Activated CD4-positive, alpha-beta T cell treated with anti-CD3 and anti-CD28 coated beads, Interleukin-2, amount 10 ng/mL, durations not matched to agents 24 days and 14 days (primary cell): ENCODE data around the gene ADAM10. TPM values are rescaled to one million over a fixed set of nuclear protein-coding genes. Genes with fewer than 3 reads are reported as not detected.

ENCODE experiments used
- DNase-seq: peaks from one replicate; pipeline ENCODE4 v3.0.0; 2022
- H3K27ac Mint-ChIP-seq: one replicate; pipeline ENCODE4 v1.8.0; 2022; ENCODE audit warnings: mild to moderate bottlenecking, mixed read lengths
- H3K27me3 Mint-ChIP-seq: one replicate; pipeline ENCODE4 v1.8.0; 2022; ENCODE audit warnings: mixed read lengths
- H3K36me3 Mint-ChIP-seq: one replicate; pipeline ENCODE4 v1.8.0; 2022; ENCODE audit warnings: low read depth, mild to moderate bottlenecking, mixed read lengths
- H3K4me1 Mint-ChIP-seq: one replicate; pipeline ENCODE4 v1.8.0; 2021; ENCODE audit warnings: mixed read lengths
- H3K4me3 Mint-ChIP-seq: one replicate; pipeline ENCODE4 v1.8.0; 2022; ENCODE audit warnings: mild to moderate bottlenecking, moderate library complexity, mixed read lengths
- H3K9me3 Mint-ChIP-seq: one replicate; pipeline ENCODE4 v1.8.0; 2021; ENCODE audit warnings: mixed read lengths
- intact Hi-C: fragments of 100-400 bp; cut with micrococcal nuclease; formaldehyde crosslinking; loops from one replicate; pipeline ENCODE4 v1.15.1; 2023
- total RNA-seq: library from RNA; stranded (reverse); gene quantifications from 2 replicates; pipeline ENCODE4 v1.2.3, GENCODE V29; 2022

Gene ADAM10
- total RNA-seq, 1 donor from 2014 or later: 103 TPM

DNA sequence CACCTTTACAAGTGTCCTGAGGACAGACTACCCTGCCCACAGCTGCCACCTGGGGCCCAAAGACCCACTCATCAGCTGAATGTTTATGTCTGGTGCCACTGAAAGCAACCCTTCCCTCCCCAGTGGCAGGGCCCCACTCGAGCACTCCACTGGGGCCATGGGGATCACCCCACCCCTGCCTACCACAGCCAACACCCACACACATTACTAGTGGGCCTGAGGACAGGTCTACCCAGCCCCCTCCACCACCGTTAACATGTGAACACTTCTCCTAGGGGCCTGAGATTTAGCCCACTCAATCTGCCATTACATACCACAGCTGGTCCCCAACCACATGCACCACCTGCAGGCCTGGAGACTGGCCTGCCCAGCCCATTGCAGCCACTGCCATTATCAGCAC lies 52.3 kb downstream of the ADAM10 start:
- H3K4me1 Mint-ChIP-seq: peaks cover 40% of the 10 kb centered on the region
- no peaks in the 10 kb centered on the region for H3K27me3 Mint-ChIP-seq
- H3K4me3 Mint-ChIP-seq: no peak overlapping the region
- no peak for DNase-seq
- H3K36me3 Mint-ChIP-seq: peaks cover 62% of the 10 kb centered on the region
- peaks cover 22% of the 10 kb centered on the region for H3K9me3 Mint-ChIP-seq
- intact Hi-C loops: no loop called here
- no peak overlapping the region for H3K27ac Mint-ChIP-seq

DNA sequence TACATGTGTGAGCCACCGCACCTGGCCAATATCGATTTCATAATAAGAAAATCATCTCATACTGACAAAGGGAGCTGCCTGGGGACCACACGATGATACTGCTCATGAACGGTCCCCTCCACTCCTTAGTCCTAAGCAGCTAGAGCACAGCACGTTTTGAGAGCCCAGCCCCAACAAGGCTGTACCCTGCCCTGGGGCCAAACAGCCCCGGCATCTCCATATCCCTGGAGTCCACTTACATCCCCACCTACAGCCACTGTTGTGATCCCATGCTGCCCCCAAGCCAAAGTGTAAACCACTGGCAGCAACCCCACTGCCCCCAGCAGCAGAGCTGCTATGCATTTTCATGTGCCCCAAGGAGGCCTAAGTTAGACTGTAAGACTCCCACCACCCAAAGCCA lies 52.8 kb downstream of the ADAM10 start:
- Mint-ChIP-seq H3K4me3 (no peak overlapping the region), H3K9me3 (peaks cover 22% of the 10 kb centered on the region), H3K4me1 (peaks cover 38% of the 10 kb centered on the region)

DNA sequence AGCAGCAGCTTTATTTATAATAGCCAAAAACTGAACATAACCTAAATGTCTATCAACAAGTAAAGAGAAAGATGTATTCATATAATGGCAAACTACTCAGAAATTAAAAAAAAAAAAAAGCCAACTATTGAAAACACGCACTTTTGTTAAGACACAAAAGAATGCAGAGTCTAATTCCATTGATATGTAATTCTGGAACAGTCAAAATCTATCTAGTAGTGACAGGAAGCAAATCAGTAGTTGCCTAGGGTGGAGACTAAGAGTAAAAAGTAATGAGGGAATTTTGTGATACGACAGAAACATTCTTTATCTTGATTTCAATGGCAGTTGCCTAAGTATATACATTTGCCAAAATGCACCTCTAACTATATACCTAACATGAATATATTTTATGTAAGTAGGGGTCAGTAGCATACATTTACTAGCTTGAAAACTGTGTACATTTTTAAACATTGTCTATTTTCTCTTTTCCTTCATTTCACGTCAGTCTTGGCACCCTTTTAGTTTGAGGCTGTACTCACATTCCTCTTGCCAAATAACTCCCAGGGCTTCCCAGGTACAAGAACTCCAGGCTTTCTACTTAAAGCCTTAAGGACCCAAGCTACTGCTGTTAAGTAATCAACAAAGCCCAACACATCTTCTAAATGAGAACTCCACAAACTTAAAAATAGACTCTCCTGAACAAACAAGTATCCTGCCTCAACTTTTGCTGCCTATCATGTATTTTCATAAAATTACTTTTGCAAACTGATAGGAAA lies 54.7 kb downstream of the ADAM10 start:
- no peak for DNase-seq
- H3K9me3 Mint-ChIP-seq: peaks cover 15% of the 10 kb centered on the region
- no peak overlapping the region for H3K4me3 Mint-ChIP-seq
- peaks cover 44% of the 10 kb centered on the region for H3K36me3 Mint-ChIP-seq
- H3K4me1 Mint-ChIP-seq: peaks cover 41% of the 10 kb centered on the region
- no peak overlapping the region for H3K27ac Mint-ChIP-seq
- H3K27me3 Mint-ChIP-seq: no peaks in the 10 kb centered on the region
- intact Hi-C loops: loop anchor here (5.0 kb wide), 1 partner anchor 52 kb away; the partner anchor contains the start of gene ADAM10

More for the DNA sequence above, 52.8 kb downstream of the ADAM10 start:
- DNase-seq: no peak
- intact Hi-C loops: no loop called here
- H3K27ac Mint-ChIP-seq: no peak overlapping the region
- no peaks in the 10 kb centered on the region for H3K27me3 Mint-ChIP-seq
- H3K36me3 Mint-ChIP-seq: peaks cover 59% of the 10 kb centered on the region

DNA sequence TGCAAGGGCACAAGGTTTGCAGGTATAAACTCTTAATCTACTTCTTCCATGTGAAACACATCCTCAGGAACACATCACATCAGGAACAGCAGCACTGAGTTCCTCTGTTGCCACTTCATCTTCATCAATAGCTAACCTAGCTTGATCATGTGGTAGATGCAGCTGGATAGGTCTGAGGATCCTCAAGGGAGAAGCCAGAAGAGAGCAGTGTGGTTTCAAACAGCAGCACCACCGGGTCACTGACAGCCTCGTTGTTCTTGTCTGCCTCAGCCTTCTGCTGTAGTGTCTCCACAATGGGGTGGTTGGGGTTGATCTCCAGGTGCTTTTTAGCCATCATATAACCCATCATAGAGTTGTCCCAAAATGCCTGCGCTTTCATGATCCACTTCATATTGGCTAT lies 58.8 kb downstream of the ADAM10 start:
- Mint-ChIP-seq H3K27ac (no peak overlapping the region), H3K4me3 (no peak overlapping the region), H3K9me3 (no peaks in the 10 kb centered on the region), H3K4me1 (peaks cover 25% of the 10 kb centered on the region), H3K27me3 (no peaks in the 10 kb centered on the region), H3K36me3 (peaks cover 26% of the 10 kb centered on the region)
- peak; percentile 62 for DNase-seq
- intact Hi-C loops: loop anchor here (5.0 kb wide), 1 partner anchor 57 kb away; the partner anchor contains the start of gene ADAM10

DNA sequence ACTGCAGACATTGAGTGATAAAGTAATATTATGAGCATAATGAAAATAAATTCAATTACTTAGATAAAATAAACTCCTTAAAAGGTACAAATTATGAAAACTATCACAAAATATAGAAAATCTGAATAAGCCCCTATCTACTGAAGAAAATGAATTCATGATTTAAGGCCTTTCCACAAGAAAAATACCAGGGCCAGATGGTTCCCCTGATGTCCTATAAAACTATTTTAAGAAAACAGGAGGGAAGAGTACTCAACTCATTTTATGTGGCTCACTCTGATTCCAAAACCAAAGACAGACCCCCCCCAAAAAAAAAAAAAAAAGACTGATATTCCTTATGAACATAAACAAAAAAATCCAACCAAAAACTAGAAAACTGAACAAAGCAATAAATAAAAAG lies 59.9 kb downstream of the ADAM10 start:
- Mint-ChIP-seq H3K4me1 (peaks cover 22% of the 10 kb centered on the region), H3K4me3 (no peak overlapping the region), H3K27me3 (no peaks in the 10 kb centered on the region), H3K36me3 (peaks cover 25% of the 10 kb centered on the region), H3K27ac (no peak overlapping the region), H3K9me3 (no peaks in the 10 kb centered on the region)
- no peak for DNase-seq
- intact Hi-C loops: loop anchor here (5.0 kb wide), 1 partner anchor 58 kb away; the partner anchor contains the start of gene ADAM10

DNA sequence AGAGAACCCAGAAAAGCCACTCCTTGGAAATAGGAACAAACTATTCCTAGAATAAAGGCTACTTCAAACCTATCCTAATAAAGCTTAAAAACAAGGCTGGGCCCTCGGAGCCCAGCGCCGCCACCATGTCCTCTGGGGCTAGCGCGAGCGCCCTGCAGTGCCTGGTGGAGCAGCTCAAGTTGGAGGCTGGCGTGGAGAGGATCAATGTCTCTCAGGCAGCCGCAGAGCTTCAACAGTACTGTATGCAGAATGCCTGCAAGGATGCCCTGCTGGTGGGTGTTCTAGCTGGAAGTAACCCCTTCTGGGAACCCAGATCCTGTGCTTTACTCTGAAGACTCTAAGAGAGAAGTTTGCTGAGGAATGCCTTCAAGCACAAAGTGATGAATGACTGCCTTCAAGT lies 63.2 kb downstream of the ADAM10 start:
- Mint-ChIP-seq H3K9me3 (no peaks in the 10 kb centered on the region), H3K36me3 (peaks cover 11% of the 10 kb centered on the region), H3K27me3 (no peaks in the 10 kb centered on the region), H3K4me3 (no peak overlapping the region), H3K27ac (no peak overlapping the region), H3K4me1 (peaks cover 28% of the 10 kb centered on the region)
- no peak for DNase-seq
- intact Hi-C loops: no loop called here

DNA sequence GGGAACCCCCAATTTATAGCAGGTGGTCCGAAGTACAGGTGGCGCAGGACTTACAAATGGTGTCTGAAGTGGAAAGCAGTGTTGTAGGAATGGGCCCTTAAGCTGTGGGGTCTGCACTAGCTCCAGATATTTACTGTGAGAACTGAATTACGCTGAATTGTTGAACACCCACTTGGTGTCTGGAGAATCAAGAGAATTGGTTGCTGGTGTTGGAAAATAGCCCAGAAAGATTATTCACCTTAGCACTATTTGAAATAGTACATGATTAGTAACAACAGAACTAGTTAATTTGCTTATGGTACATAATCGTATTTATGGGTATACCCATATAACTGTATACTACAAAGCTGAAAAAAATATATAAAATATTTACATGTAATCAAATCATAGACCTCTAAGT lies 64.8 kb downstream of the ADAM10 start:
- no peak for DNase-seq
- no peak overlapping the region for H3K27ac Mint-ChIP-seq
- intact Hi-C loops: no loop called here
- H3K4me3 Mint-ChIP-seq: no peak overlapping the region
- peaks cover 9% of the 10 kb centered on the region for H3K36me3 Mint-ChIP-seq
- H3K4me1 Mint-ChIP-seq: peaks cover 22% of the 10 kb centered on the region
- H3K27me3 Mint-ChIP-seq: no peaks in the 10 kb centered on the region
- H3K9me3 Mint-ChIP-seq: no peaks in the 10 kb centered on the region

DNA sequence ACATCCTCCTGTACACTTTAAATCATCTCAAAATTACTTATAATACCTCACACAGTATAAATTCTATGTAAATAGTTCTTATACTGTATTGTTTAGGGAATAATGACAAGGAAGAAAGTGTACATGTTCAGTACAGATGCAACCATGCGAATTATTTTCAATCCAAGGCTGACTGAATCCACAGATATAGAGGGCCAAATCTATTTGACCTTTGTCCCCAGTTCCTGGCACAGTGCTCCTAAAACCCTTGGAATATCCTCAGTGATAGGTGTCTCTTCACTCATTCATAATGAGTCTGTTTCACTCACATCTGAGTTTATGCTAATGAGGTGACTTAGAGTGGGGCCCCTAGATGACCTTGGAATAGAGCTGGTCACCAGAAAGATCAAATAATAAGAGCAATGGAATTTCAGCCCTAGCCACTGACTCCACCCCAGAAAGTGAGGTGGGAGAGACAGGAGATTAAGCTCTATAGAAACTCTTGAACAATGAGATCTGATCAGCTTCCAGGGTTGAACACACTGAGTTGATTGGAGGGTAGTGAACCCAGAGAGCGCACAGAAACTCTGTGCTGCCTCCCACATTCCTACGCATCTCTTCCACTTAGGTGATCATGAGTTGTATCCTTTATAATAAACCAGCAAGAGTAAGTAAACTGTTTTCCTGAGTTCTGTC lies 65.3 kb downstream of the ADAM10 start:
- no peak for DNase-seq

DNA sequence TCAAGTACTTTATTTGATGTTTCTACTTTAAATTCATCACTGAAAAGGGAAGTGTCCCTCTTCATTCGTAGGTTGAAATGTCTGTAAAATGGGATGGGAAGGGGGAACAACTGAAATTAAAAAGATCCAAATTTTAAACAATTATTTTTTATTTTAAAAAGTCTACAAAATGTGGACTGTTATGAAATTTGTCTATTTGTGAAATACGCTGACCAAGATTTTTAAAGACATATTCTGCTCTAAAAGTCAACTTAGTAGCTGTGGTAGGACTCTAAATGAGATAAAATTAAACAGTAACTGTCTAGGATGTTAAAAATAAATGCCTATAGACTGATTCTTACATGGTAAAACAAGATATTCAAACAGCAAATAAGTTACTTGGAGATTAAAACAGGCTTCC lies 67.3 kb downstream of the ADAM10 start:
- Mint-ChIP-seq H3K9me3 (no peaks in the 10 kb centered on the region), H3K27me3 (no peaks in the 10 kb centered on the region), H3K4me1 (peaks cover 24% of the 10 kb centered on the region), H3K27ac (no peak overlapping the region), H3K4me3 (no peak overlapping the region), H3K36me3 (peaks cover 15% of the 10 kb centered on the region)
- intact Hi-C loops: no loop called here
- DNase-seq: no peak

More for the DNA sequence above, 65.3 kb downstream of the ADAM10 start:
- H3K9me3 Mint-ChIP-seq: no peaks in the 10 kb centered on the region
- H3K27ac Mint-ChIP-seq: no peak overlapping the region
- H3K36me3 Mint-ChIP-seq: peaks cover 10% of the 10 kb centered on the region
- no peaks in the 10 kb centered on the region for H3K27me3 Mint-ChIP-seq
- H3K4me3 Mint-ChIP-seq: no peak overlapping the region
- intact Hi-C loops: no loop called here
- peaks cover 22% of the 10 kb centered on the region for H3K4me1 Mint-ChIP-seq

DNA sequence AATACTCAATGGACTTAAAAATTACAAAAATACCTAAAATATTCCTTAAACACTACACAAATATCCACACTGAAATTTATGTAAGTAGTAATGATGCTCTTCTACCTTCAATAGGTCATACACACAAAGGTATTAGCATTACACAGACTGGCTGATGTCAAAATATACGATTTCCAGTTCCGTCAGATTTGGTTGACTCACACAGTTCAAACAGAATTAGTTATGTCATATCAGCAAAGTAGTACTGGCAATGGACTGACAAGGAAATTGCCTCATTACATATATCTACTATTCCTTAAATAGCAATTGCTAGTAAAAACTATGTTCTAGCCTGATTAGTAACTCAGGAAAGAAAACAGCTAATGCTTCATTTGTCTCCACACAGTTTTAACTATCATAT lies 70.8 kb downstream of the ADAM10 start:
- no peak for DNase-seq
- Mint-ChIP-seq H3K27ac (no peak overlapping the region), H3K4me3 (no peak overlapping the region), H3K9me3 (no peaks in the 10 kb centered on the region), H3K36me3 (peaks cover 15% of the 10 kb centered on the region), H3K27me3 (no peaks in the 10 kb centered on the region), H3K4me1 (peaks cover 17% of the 10 kb centered on the region)
- intact Hi-C loops: no loop called here

DNA sequence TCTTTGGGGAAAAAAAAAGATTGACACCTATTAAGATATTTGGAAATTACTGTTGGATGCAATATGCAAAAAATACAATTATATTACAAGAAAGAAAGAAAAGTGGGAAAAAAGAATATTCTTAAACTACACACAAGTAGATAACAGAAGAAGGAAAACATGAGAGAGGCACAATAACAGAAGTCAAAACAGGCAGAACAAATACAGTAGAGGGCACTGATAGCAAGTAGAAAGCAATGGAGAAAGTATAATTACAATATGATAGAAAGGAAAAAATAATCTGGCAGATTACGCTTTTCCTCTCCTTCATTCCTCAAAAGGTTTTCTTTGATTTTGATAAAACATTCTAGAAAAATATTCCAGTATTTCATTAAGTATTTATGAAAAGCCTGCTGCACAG lies 72.1 kb downstream of the ADAM10 start:
- no peak overlapping the region for H3K27ac Mint-ChIP-seq

DNA sequence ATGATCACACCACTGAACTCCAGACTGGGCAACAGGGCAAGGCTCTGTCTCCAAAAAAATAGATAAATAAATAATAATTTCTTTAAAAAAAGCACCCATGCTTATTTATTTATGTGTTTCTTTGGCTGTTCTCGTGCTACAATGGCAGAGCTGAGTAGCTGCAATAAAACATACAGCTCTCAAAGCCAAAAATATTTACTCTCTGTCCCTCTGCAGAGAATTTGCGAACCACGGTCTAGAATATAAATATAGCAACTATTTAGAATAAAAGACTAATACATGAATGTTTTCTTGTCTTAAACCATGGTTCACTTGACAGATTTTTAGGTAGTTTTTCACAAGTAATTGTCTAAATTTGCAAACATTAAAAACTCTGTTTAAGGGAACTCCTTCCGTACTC lies 72.7 kb downstream of the ADAM10 start:
- Mint-ChIP-seq H3K27ac (no peak overlapping the region), H3K36me3 (peaks cover 24% of the 10 kb centered on the region), H3K27me3 (no peaks in the 10 kb centered on the region), H3K4me1 (peaks cover 17% of the 10 kb centered on the region), H3K4me3 (no peak overlapping the region), H3K9me3 (no peaks in the 10 kb centered on the region)
- intact Hi-C loops: no loop called here
- DNase-seq: no peak

More for the DNA sequence above, 72.1 kb downstream of the ADAM10 start:
- H3K4me3 Mint-ChIP-seq: no peak overlapping the region
- H3K36me3 Mint-ChIP-seq: peaks cover 21% of the 10 kb centered on the region
- H3K27me3 Mint-ChIP-seq: no peaks in the 10 kb centered on the region
- DNase-seq: no peak
- peaks cover 19% of the 10 kb centered on the region for H3K4me1 Mint-ChIP-seq
- H3K9me3 Mint-ChIP-seq: no peaks in the 10 kb centered on the region
- intact Hi-C loops: no loop called here

DNA sequence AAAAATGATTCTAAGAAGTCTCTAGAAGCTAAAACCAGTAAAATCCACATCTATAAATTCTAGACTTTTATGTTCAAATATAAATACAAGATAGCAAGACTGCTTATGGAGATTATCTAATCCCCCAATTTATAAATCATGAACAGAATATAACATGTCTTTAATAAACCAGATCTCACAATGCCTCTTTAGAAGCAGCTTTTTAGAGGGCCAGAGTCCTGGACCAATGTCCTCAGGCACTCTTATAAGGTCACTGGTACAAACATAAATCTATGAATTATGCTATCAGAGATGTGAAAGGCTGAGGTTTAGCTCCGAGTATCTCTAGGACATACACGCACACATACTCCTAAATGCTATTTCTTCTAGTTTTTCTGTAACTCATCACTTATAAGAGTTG lies 78.3 kb downstream of the ADAM10 start:
- no peaks in the 10 kb centered on the region for H3K27me3 Mint-ChIP-seq
- intact Hi-C loops: no loop called here
- H3K9me3 Mint-ChIP-seq: no peaks in the 10 kb centered on the region
- peaks cover 27% of the 10 kb centered on the region for H3K36me3 Mint-ChIP-seq
- no peak for DNase-seq
- H3K4me3 Mint-ChIP-seq: no peak overlapping the region
- peaks cover 10% of the 10 kb centered on the region for H3K4me1 Mint-ChIP-seq
- no peak overlapping the region for H3K27ac Mint-ChIP-seq

DNA sequence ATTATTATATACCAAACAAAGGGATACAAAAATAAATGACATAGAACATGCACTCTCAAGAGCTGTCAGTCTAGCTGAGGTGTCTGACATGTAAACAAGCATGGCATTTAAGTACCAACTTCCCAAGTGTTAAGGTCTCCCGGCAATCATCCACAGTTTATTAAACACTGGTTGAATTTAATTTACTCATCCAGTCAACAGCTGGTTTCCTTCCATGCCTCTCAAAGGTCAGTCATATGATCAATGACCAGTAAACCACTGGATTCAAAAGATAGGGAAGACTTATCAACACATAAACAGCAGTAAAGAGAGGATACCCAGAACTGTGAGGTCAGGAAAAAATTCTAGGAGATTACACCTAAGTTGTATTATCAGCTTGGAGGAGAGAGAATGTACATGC lies 80.4 kb downstream of the ADAM10 start:
- Mint-ChIP-seq H3K36me3 (peaks cover 37% of the 10 kb centered on the region), H3K4me3 (no peak overlapping the region), H3K4me1 (peaks cover 12% of the 10 kb centered on the region), H3K27ac (no peak overlapping the region), H3K27me3 (no peaks in the 10 kb centered on the region), H3K9me3 (peaks cover 5% of the 10 kb centered on the region)
- intact Hi-C loops: no loop called here
- DNase-seq: no peak
